ENCODE measurements around the gene NEK5.
A peak's percentile ranks its signal among the peaks of the same experiment; 100 is the strongest.

NEK5 gene

DNA sequence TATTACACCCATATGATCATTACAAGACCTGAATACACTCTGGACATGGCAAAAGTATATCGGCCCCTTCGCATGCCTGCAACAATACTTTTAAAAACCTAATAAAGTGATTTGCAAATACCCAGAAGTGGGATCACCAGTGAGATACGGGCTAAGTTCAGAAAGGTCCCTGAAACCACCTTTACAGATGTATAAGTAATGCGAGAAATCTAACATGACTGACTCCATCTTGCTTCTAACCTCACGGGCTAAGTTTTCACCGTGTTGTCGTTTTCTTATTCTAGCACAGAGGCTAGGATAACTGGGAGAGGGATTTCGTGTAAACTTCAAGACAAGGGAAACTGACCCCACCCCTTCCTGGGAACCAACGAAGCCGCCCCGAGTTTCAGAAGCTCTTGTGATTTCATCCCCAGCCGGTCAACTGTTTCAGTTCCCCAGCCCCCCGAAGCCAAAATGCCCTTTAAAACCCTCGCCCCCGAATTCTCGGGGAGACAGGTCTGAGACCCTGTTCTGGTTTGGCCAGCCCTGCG lies 29.8 kb upstream of the NEK5 start:
- H3K4me3 ChIP-seq (ENCODE audit: low read length), result peak overlapping the region; percentile 75
- DNase-seq (ENCODE audit: low read depth), result peak; percentile 52
- TF ChIP-seq, protein P1, sequence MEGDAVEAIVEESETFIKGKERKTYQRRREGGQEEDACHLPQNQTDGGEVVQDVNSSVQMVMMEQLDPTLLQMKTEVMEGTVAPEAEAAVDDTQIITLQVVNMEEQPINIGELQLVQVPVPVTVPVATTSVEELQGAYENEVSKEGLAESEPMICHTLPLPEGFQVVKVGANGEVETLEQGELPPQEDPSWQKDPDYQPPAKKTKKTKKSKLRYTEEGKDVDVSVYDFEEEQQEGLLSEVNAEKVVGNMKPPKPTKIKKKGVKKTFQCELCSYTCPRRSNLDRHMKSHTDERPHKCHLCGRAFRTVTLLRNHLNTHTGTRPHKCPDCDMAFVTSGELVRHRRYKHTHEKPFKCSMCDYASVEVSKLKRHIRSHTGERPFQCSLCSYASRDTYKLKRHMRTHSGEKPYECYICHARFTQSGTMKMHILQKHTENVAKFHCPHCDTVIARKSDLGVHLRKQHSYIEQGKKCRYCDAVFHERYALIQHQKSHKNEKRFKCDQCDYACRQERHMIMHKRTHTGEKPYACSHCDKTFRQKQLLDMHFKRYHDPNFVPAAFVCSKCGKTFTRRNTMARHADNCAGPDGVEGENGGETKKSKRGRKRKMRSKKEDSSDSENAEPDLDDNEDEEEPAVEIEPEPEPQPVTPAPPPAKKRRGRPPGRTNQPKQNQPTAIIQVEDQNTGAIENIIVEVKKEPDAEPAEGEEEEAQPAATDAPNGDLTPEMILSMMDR (conservative IDR thresholded peaks at IDR 0.05; ENCODE audit: low read length), result no peak

DNA sequence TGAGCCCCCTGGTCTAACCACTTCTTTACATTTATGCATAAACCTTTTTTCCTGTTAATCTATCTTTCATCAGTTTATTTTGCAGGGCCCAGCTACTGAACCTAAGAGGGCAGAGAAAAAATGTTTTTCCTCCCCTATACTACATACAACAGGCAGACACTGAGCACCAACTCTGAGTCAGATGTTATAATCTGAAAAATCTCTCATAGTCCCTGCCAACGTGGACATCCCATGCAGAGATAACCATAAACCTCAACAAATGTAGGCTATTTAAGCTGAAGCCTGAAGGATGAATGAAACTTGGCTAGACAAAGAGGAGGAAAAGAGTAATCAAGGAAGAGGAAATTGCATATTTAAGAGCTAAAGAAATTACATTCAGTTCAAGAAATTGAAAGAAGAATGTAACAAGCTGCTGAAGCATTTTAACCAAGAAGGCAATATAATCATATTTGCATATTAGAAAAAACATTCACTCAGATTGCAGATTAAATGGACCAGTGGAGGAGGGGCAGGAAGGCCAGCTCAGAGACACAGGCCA lies 27.9 kb upstream of the NEK5 start:
- H3K4me3 ChIP-seq (ENCODE audit: low read length), result no peak overlapping the region
- TF ChIP-seq, protein P1 (conservative IDR thresholded peaks at IDR 0.05; ENCODE audit: low read length), result no peak
- peak; percentile 13 for DNase-seq (ENCODE audit: low read depth)

DNA sequence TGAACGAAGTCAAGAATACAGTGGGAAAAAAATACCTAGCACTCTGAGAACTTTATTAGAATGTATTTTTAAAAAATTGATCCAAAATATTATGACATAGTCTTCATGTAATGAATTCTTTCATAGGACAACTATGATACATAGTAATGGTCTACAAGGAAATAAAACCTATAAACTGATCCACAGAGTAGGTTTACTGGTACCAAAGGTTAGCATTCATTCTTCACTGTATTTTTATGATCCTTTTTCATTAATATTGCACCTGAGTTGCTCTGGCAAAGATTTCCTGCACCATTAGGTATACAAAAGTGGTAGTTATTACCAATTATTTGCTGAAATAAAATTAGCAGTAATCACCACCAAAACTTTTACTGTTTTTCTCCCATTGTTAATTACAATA lies 26.3 kb upstream of the NEK5 start:
- no peak overlapping the region for H3K4me3 ChIP-seq (ENCODE audit: low read length)
- TF ChIP-seq, protein P1 (conservative IDR thresholded peaks at IDR 0.05; ENCODE audit: low read length), result no peak
- no peak for DNase-seq (ENCODE audit: low read depth)

DNA sequence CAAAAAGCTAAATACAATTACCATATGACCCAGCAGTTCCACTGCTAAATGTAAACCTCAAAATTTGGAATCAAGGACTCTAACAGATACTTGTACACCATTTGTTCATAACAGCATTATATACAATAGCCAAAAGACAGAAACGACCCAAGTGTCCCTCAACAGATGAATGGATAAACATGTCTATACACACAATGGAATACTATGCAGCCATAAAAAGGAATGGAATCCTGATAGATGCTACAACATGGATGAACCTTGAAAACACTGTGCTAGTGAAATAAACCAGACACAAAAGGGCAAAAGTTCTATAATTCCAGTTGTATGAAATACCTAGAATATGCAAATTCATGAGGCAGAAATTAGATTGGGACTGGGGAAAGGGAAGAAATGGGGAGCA lies 18.4 kb upstream of the NEK5 start:
- DNase-seq (ENCODE audit: low read depth), result no peak
- TF ChIP-seq, protein P1 (conservative IDR thresholded peaks at IDR 0.05; ENCODE audit: low read length), result no peak
- H3K4me3 ChIP-seq (ENCODE audit: low read length), result no peak overlapping the region

DNA sequence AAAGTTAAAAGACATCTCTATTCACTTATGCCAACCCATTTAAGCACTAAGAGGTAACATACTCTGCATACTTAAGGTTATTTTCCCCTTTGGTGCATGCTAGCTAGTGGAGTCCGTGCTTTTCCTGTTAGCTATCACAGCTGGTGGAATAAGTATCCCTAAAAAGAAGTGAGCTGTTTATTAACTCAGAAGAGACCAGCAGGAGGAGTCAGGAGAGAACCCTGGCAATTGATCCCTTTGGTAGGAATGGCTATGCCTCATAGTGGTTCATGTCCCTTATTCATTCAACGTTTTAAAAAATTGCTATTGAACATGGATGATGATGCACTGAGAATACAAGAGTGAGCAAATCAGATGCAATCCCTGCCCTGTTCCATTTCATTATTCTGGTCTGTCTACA lies 12.4 kb upstream of the NEK5 start:
- TF ChIP-seq, protein P1 (conservative IDR thresholded peaks at IDR 0.05; ENCODE audit: low read length), result peak; percentile 13; the same call in 1 of the 2 replicates
- no peak for DNase-seq (ENCODE audit: low read depth)
- no peak overlapping the region for H3K4me3 ChIP-seq (ENCODE audit: low read length)

DNA sequence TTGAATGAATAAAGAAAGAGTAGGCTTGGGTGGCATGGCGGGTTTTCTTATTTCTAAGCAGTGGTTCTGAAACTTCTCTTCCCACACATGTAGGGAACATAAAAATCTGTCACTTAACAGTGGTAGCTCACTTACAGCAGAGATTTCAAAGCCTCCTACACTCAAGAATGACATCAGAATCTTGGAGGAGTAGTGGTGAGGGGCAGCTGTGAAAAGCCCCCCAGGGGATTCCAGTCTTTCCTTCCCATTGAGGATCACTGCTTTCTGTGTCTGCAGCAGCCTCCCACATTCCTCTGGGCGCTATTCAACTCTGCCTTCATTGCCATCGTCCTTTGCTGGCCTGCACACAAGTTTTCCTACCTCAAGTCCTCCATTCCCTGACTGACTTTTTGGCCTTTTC lies 8.6 kb upstream of the NEK5 start:
- H3K4me3 ChIP-seq (ENCODE audit: low read length), result no peak overlapping the region
- TF ChIP-seq, protein P1 (conservative IDR thresholded peaks at IDR 0.05; ENCODE audit: low read length), result no peak
- DNase-seq (ENCODE audit: low read depth), result no peak

DNA sequence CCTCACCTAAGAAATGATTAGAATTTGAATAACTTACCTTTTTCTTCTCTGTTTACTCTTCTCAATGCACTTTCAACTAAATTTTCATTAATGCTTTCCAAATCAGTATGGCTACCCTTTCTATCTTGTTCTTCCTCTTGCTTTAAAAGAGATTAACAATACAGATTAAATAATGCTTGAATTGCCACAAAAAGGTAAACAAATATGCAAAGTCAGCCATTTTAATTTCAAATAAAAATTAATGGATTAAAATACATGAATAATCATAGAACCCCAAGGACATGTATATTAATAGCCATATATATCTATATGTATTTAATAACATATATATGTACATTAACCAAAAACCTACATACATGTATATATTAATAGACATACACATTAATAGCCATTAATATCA lies 7.9 kb upstream of the NEK5 start:
- TF ChIP-seq, protein P1 (conservative IDR thresholded peaks at IDR 0.05; ENCODE audit: low read length), result no peak
- no peak overlapping the region for H3K4me3 ChIP-seq (ENCODE audit: low read length)
- DNase-seq (ENCODE audit: low read depth), result no peak
